ENCODE data around the gene CTSL. TPM values are rescaled to one million over a fixed set of nuclear protein-coding genes. Genes with fewer than 3 reads are reported as not detected.

Gene CTSL
- total RNA-seq, 1 donor from 2014 or later = 104 TPM

GRCh38 chr9:87699835-87700234, 26.1 kb upstream of the CTSL start:
- DNase-seq (ENCODE audit: low read depth, low spot score) = no peak

- DNase-seq (ENCODE audit: low read depth, low spot score) = no peak
Measured at GRCh38 chr9:87701491-87701890, 24.4 kb upstream of the CTSL start.

DNA sequence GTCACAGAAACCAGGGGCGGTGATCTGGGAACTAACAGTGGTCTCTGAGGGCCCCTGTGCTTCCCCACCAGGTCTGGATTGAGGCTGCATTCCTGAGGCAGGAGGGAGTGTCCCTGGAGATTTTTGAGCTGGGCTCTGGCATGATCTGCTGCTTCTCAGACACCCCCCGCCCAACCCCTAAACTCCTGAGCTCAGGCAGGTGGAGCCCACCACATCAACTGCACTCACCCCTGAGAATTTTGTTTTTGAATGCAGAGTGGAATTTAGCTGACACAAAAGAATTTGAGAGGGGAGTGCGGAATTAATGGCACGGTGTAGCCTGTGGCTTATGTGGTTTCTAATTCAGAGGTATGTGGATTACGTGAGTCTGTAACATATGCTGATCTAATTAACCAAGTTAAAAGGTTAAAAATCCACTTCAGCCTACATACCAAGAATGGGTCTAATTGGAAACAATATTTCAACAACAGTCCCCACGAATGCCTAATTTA, 23.9 kb upstream of the CTSL start:
- DNase-seq (ENCODE audit: low read depth, low spot score) = no peak

DNA sequence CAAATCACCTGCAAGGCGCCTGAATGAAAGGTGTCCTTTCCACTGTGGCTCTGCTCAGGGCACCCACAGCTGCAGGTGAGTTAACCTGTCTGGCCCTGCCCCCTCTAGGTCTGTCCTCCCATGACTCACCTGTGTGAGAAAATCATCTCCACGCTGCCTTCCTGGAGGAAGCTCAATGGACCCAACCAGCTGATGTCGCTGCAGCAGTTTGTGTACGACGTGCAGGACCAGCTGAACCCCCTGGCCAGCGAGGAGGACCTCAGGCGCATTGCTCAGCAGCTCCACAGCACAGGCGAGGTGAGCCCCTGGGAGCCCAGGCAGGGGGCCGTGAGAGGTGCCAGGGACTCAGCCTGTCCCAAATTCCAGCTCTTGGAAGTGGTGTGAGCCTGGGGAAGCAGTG, 23.0 kb upstream of the CTSL start:
- no peak for DNase-seq (ENCODE audit: low read depth, low spot score)

- no peak for DNase-seq (ENCODE audit: low read depth, low spot score)
Measured at GRCh38 chr9:87703636-87704276, 22.2 kb upstream of the CTSL start.

- no peak for DNase-seq (ENCODE audit: low read depth, low spot score)
Measured at GRCh38 chr9:87704342-87704741, 21.6 kb upstream of the CTSL start.

- no peak for DNase-seq (ENCODE audit: low read depth, low spot score)
Measured at GRCh38 chr9:87706066-87706739, 19.7 kb upstream of the CTSL start.

- no peak for DNase-seq (ENCODE audit: low read depth, low spot score)
Measured at GRCh38 chr9:87707805-87708506, 18.0 kb upstream of the CTSL start.

- no peak for DNase-seq (ENCODE audit: low read depth, low spot score)
Measured at GRCh38 chr9:87708546-87708945, 17.4 kb upstream of the CTSL start.

- no peak for DNase-seq (ENCODE audit: low read depth, low spot score)
Measured at GRCh38 chr9:87708986-87709728, 16.8 kb upstream of the CTSL start.

DNA sequence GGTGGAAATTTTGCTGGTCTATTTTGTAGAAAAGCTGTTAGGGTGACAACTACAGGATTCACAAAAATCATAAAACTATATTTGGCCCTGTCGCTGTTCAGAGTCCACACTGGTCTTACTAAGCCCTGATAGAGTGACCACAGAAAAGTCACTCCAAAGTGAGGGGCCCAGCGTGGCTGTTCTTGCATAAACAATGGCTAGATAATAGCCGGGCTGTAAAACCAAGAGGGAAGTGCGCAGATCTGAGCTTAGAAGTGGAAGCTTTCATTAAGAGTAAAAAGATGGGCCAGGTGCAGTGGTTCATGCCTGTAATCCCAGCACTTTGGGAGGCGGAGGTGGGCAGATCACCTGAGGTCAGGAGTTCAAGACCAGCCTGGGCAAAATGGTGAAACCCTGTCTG, 15.5 kb upstream of the CTSL start:
- no peak for DNase-seq (ENCODE audit: low read depth, low spot score)

- no peak for DNase-seq (ENCODE audit: low read depth, low spot score)
Measured at GRCh38 chr9:87711857-87712800, 13.8 kb upstream of the CTSL start.

- DNase-seq (ENCODE audit: low read depth, low spot score) = no peak
Measured at GRCh38 chr9:87712801-87713277, 13.1 kb upstream of the CTSL start.

GRCh38 chr9:87713278-87713987, 12.5 kb upstream of the CTSL start:
- DNase-seq (ENCODE audit: low read depth, low spot score) = peak; percentile 68

- DNase-seq (ENCODE audit: low read depth, low spot score) = no peak
Measured at GRCh38 chr9:87713988-87714330, 12.0 kb upstream of the CTSL start.

DNA sequence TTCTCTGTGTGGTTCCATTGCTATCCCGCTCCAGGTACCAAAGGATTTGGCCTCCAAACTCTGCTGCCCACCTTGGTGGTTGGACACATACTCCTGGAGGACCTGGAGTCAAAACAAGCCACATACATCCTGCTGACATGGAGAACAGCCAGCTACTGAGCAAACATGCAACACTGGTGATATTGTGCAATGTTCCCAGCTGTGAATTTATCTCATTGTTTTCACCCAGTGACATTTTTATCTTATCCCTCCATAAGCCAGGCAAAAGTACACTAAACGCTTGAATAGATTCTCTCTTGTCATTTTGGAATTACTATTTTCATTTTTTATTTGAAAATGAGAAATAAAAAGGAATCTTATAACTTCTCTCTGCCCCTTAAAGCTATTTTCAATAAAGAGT, 11.1 kb upstream of the CTSL start:
- DNase-seq (ENCODE audit: low read depth, low spot score) = peak; percentile 20

DNA sequence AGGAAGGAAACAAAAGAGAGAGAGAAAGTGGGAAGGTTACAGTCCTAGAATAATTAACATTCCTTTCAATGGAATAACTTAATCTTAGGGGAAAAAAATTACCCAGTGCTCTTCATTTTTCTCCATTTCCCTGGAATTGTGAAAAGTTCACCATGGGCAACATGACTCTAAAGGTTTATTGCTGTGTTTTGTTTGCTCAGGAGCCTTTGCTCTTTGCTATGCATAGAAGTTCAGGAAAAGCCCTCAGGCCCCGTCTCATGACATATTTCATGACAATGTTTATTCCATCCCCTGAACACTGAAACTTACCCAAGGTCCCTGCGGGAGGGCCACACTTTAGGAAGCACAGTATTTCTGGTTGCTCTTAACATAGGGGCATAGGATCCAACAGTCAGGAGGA, 9.8 kb upstream of the CTSL start:
- no peak for DNase-seq (ENCODE audit: low read depth, low spot score)

- DNase-seq (ENCODE audit: low read depth, low spot score) = no peak
Measured at GRCh38 chr9:87717456-87717855, 8.5 kb upstream of the CTSL start.

- no peak for DNase-seq (ENCODE audit: low read depth, low spot score)
Measured at GRCh38 chr9:87718231-87718630, 7.7 kb upstream of the CTSL start.
